HG03342 (cell line): ENCODE data around the gene IL16.

Experiments used
- ATAC-seq: cut with Tn5 transposase; IDR thresholded peaks from one replicate; pipeline ENCODE4 v1.9.1; 2021; ENCODE audit warnings: mild to moderate bottlenecking, moderate library complexity; ENCODE audit not compliant: unreplicated experiment

IL16 gene

GRCh38 chr15:81273200-81273599 lies 76.5 kb downstream of the IL16 start:
- no peak for ATAC-seq

- ATAC-seq: no peak
Measured at GRCh38 chr15:81273855-81274254, 77.2 kb downstream of the IL16 start.

- no peak for ATAC-seq
Measured at GRCh38 chr15:81274255-81274654, 77.6 kb downstream of the IL16 start.

GRCh38 chr15:81274931-81275707 lies 78.4 kb downstream of the IL16 start:
- peak; percentile 77 for ATAC-seq

GRCh38 chr15:81275711-81276392 lies 79.2 kb downstream of the IL16 start:
- no peak for ATAC-seq

- no peak for ATAC-seq
Measured at GRCh38 chr15:81276967-81277366, 80.3 kb downstream of the IL16 start.

GRCh38 chr15:81277851-81278250 lies 81.2 kb downstream of the IL16 start:
- no peak for ATAC-seq

- ATAC-seq: no peak
Measured at GRCh38 chr15:81278306-81279029, 81.8 kb downstream of the IL16 start.

- ATAC-seq: no peak
Measured at GRCh38 chr15:81279621-81280485, 83.2 kb downstream of the IL16 start.

- no peak for ATAC-seq
Measured at GRCh38 chr15:81280696-81281455, 84.2 kb downstream of the IL16 start.

GRCh38 chr15:81281456-81281735 lies 84.7 kb downstream of the IL16 start:
- no peak for ATAC-seq

GRCh38 chr15:81281766-81282605 lies 85.3 kb downstream of the IL16 start:
- no peak for ATAC-seq

GRCh38 chr15:81282606-81282895 lies 85.9 kb downstream of the IL16 start:
- ATAC-seq: no peak

- ATAC-seq: no peak
Measured at GRCh38 chr15:81282911-81283310, 86.2 kb downstream of the IL16 start.

- no peak for ATAC-seq
Measured at GRCh38 chr15:81284256-81285031, 87.8 kb downstream of the IL16 start.

- no peak for ATAC-seq
Measured at GRCh38 chr15:81285461-81285860, 88.8 kb downstream of the IL16 start.

- ATAC-seq: peak; percentile 47
Measured at GRCh38 chr15:81286621-81287121, 90.0 kb downstream of the IL16 start.

GRCh38 chr15:81288040-81288439 lies 91.4 kb downstream of the IL16 start:
- ATAC-seq: no peak

GRCh38 chr15:81288616-81289015 lies 91.9 kb downstream of the IL16 start:
- ATAC-seq: no peak
